HCT116 (cell line): Measurements from ENCODE around the gene CELF4. TPM values are rescaled to one million over a fixed set of nuclear protein-coding genes. Genes with fewer than 3 reads are reported as not detected.

Experiments used
- ATAC-seq: fragments of 200-7000 bp; cut with Tn5 transposase; 2 replicates; pipeline ENCODE4 v1.9.1; 2020; ENCODE audit warnings: mild to moderate bottlenecking, moderate library complexity
- BruUV-seq: library from RNA; stranded (reverse); fragments of 400-500 nt; replicated peaks from 2 replicates; lab custom pipeline; 2021; lab: Mats Ljungman, UMichigan
- CTCF ChIA-PET: fragments of 300-600 bp; sonication (Branson Sonifier 250); formaldehyde crosslinking; loops from one replicate; lab custom pipeline; 2021; ENCODE audit warnings: antibody characterized with exemption; lab: Charles Lee
- POLR2A ChIA-PET: fragments of 300-600, 350-600 bp; sonication (Branson Sonifier 250); formaldehyde crosslinking; loops from one replicate; lab custom pipeline; 2021; ENCODE audit warnings: antibody characterized with exemption; lab: Charles Lee
- RAD21 ChIA-PET, 2 experiments: fragments of 300-600 bp; sonication (Branson Sonifier 250); formaldehyde crosslinking; loops; one replicate each; lab custom pipeline; 2023; ENCODE audit warnings: low total read pairs in 2 of 2; ENCODE audit not compliant: uncharacterized antibody in 2 of 2, unreplicated experiment in 2 of 2, low non-redundant PET in 1 of 2; lab: Charles Lee
- DNase-seq: peaks from one replicate; pipeline ENCODE4 v3.0.0-alpha.2; 2010; ENCODE audit warnings: low read depth, low spot score
- H2AFZ ChIP-seq: fragments of 200-600 bp; shearing (Covaris generic), sonication (generic); 2 replicates; pipeline ENCODE4 v1.6.1; 2017; ENCODE audit warnings: low read depth, mixed run types, mixed read lengths, antibody characterized with exemption, low read length; ENCODE audit not compliant: poor library complexity, severe bottlenecking
- H3K27ac ChIP-seq: 2 replicates; pipeline ENCODE4 v1.5.1; 2012; ENCODE audit warnings: low read depth, low read length
- H3K27me3 ChIP-seq: fragments of 200-600 bp; sonication (generic); 2 replicates; pipeline ENCODE4 v1.6.1; 2016; ENCODE audit warnings: mixed run types, low read length, mixed read lengths; ENCODE audit not compliant: insufficient read depth
- H3K36me3 ChIP-seq, 2 experiments: fragments of 200-500 bp in 1 of 2; fragments of 200-600 bp in 1 of 2; sonication (Bioruptor generic) in 1 of 2; sonication (generic) in 1 of 2; 2 replicates each; pipeline versions ENCODE4 v1.5.1 to v1.6.1; 2014 to 2016; ENCODE audit warnings: low read length in 2 of 2, inconsistent platforms in 1 of 2, mixed read lengths in 1 of 2, mixed run types in 1 of 2; ENCODE audit not compliant: insufficient read depth in 2 of 2, control insufficient read depth in 1 of 2
- H3K4me1 ChIP-seq, 2 experiments: fragments of 200-600 bp in 1 of 2; sonication (generic) in 1 of 2; 2 replicates each; pipeline versions ENCODE4 v1.5.1 to v1.6.1; 2012 to 2017; ENCODE audit warnings: low read length in 2 of 2, inconsistent platforms in 1 of 2, mild to moderate bottlenecking in 1 of 2, mixed read lengths in 1 of 2, mixed run types in 1 of 2, moderate library complexity in 1 of 2; ENCODE audit not compliant: insufficient read depth in 2 of 2, control insufficient read depth in 1 of 2
- H3K4me2 ChIP-seq: fragments of 200-600 bp; sonication (generic); 2 replicates; pipeline ENCODE4 v1.6.1; 2017; ENCODE audit warnings: mixed run types, low read length, mixed read lengths
- H3K4me3 ChIP-seq, 2 experiments: fragments of 200-600 bp in 1 of 2; sonication (generic) in 1 of 2; replicated peaks in 1 of 2; 2 replicates each; pipeline ENCODE4 v1.5.1; 2011 to 2016; ENCODE audit warnings: low read length in 2 of 2, control low read depth in 1 of 2, low read depth in 1 of 2, mild to moderate bottlenecking in 1 of 2, mixed read lengths in 1 of 2, mixed run types in 1 of 2
- H3K79me2 ChIP-seq: fragments of 200-600 bp; sonication (generic); 2 replicates; pipeline ENCODE4 v1.6.1; 2017; ENCODE audit warnings: mild to moderate bottlenecking, mixed run types, low read length, moderate library complexity, mixed read lengths; ENCODE audit not compliant: insufficient read depth
- H3K9ac ChIP-seq: fragments of 200-600 bp; sonication (generic); 2 replicates; pipeline ENCODE4 v1.6.1; 2016; ENCODE audit warnings: low read length, mixed read lengths
- H3K9me2 ChIP-seq: fragments of 200-600 bp; sonication (generic), shearing (Covaris generic); 2 replicates; pipeline ENCODE4 v1.6.1; 2017; ENCODE audit warnings: mixed run types, mild to moderate bottlenecking, moderate library complexity; ENCODE audit not compliant: insufficient read depth
- H3K9me3 ChIP-seq, 2 experiments: fragments of 200-500 bp in 1 of 2; fragments of 200-600 bp in 1 of 2; sonication (Bioruptor generic) in 1 of 2; sonication (generic) in 1 of 2; 2 replicates each; pipeline ENCODE4 v1.6.1; 2014 to 2017; ENCODE audit warnings: low read length in 2 of 2, mixed read lengths in 2 of 2, inconsistent platforms in 1 of 2, low read depth in 1 of 2, mild to moderate bottlenecking in 1 of 2, mixed run types in 1 of 2, moderate library complexity in 1 of 2; ENCODE audit not compliant: control insufficient read depth in 1 of 2, insufficient read depth in 1 of 2
- H4K20me1 ChIP-seq: fragments of 200-600 bp; sonication (generic), shearing (Covaris generic); 2 replicates; pipeline ENCODE4 v1.6.1; 2017; ENCODE audit warnings: mixed run types, mild to moderate bottlenecking, moderate library complexity; ENCODE audit not compliant: insufficient read depth
- CEBPB ChIP-seq: IDR thresholded peaks from 2 replicates; pipeline ENCODE4 v1.6.1; 2012; ENCODE audit warnings: low read depth
- EZH2phosphoT487 ChIP-seq: fragments of 200-600 bp; IDR thresholded peaks from 2 replicates; pipeline ENCODE4 v1.6.1; 2018; ENCODE audit warnings: antibody characterized with exemption, borderline replicate concordance
- FOSL1 ChIP-seq: IDR thresholded peaks from 2 replicates; pipeline ENCODE4 v1.6.1; 2012; ENCODE audit warnings: low read depth
- JUND ChIP-seq: IDR thresholded peaks from 2 replicates; pipeline ENCODE4 v1.6.1; 2012
- RAD21 ChIP-seq: IDR thresholded peaks from 2 replicates; pipeline ENCODE4 v1.6.1; 2012; ENCODE audit warnings: low read depth, mild to moderate bottlenecking
- SIN3A ChIP-seq: IDR thresholded peaks from 2 replicates; pipeline ENCODE4 v1.6.1; 2012; ENCODE audit warnings: low read depth
- SP1 ChIP-seq: IDR thresholded peaks from 2 replicates; pipeline ENCODE4 v1.6.1; 2012; ENCODE audit warnings: low read depth
- SRF ChIP-seq: IDR thresholded peaks from 2 replicates; pipeline ENCODE4 v1.6.1; 2012; ENCODE audit warnings: low read depth
- TCF7L2 ChIP-seq: IDR thresholded peaks from 2 replicates; pipeline ENCODE4 v1.7.0; 2011; ENCODE audit warnings: borderline replicate concordance, inconsistent platforms; ENCODE audit not compliant: insufficient read depth, insufficient read length; ENCODE audit errors: extremely low read depth
- ZFX ChIP-seq: fragments of 450-650 bp; IDR thresholded peaks from 2 replicates; pipeline ENCODE4 v1.6.1; 2017
- ZNF274 ChIP-seq: fragments of 200-500 bp; sonication (Bioruptor generic); IDR thresholded peaks from 2 replicates; pipeline ENCODE4 v1.6.1; 2014; ENCODE audit warnings: mild to moderate bottlenecking, low read depth, low read length, inconsistent platforms
- intact Hi-C: fragments of 100-400 bp; cut with micrococcal nuclease; formaldehyde crosslinking; loops from 2 replicates; pipeline ENCODE4 v1.10.0; 2022
- total RNA-seq: library from RNA; stranded (reverse); gene quantifications from one replicate; pipeline ENCODE4 v1.2.1, GENCODE V29; 2021; ENCODE audit not compliant: unreplicated experiment
- TF ChIP-seq, protein P1 (sequence below): IDR thresholded peaks from 2 replicates; pipeline ENCODE4 v1.6.1; 2012; ENCODE audit warnings: low read depth
- TF ChIP-seq, protein P2 (sequence below): IDR thresholded peaks from 2 replicates; pipeline ENCODE4 v1.6.1; 2012

Gene CELF4
- total RNA-seq, 1 experiment from 2014 or later, result not detected

DNA sequence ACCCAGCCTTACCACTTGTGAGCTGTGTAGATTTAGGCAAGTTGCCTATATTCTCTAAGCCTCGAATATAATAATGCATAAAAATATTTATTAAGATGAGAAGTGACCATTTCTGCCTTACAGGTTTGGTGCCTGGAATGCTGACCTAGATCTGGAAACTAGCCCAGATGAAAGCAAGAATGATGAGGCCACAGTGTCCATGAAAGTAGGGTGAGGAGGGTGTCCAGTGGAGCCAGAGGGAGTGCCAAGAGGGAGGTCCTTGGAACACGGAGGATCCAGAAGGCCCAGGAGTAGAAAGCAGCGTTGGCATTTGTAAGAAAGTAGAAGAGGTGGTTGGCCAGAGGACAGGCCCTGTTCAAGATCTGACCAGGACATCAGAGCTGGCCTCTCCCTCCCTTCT is 334.3 kb downstream of the CELF4 start:
- ChIA-PET POLR2A (no interaction called here), CTCF (no interaction called here), RAD21 (no interaction called here)
- Histone ChIP-seq H3K36me3 (no peaks in the 10 kb centered on the region), H3K9me2 (no peaks in the 10 kb centered on the region), H3K27ac (no peak overlapping the region), H3K9me3 (no peaks in the 10 kb centered on the region), H3K79me2 (no peaks in the 10 kb centered on the region), H3K9ac (no peak overlapping the region), H3K4me2 (no peak overlapping the region), H4K20me1 (no peaks in the 10 kb centered on the region), H3K4me3 (no peak overlapping the region), H2AFZ (no peak overlapping the region), H3K27me3 (no peaks in the 10 kb centered on the region), H3K4me1 (no peaks in the 10 kb centered on the region)
- no peak for ATAC-seq
- BruUV-seq, result no TSS peak
- DNase-seq, result no peak
- no peak for TF ChIP-seq SRF
- TF ChIP-seq RAD21, result no peak
- intact Hi-C loops, result no loop called here

DNA sequence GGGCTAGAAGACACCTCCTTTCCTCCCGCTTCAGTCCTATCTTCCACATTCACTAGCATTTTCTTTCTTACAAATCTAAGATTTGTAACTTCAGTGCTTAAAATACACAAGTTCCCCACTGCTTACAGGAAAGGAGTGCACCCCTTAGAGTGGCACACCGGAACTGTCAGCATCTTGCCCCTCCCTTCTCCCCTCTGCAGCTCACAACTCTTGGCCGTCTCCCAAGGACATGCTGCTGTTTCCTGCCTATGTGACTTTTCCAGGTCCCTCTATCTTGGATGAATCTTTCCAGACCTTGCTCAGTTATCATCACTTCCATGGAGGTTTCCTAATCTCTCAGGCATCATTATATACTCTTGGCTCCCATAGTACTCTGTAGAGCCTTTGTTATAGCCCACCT is 334.8 kb downstream of the CELF4 start:
- Histone ChIP-seq H3K79me2 (no peaks in the 10 kb centered on the region), H3K9ac (no peak overlapping the region), H3K27me3 (no peaks in the 10 kb centered on the region)
- POLR2A ChIA-PET, result no interaction called here
- TF ChIP-seq RAD21, result no peak
- TF ChIP-seq ZNF274, result no peak
- TF ChIP-seq EZH2phosphoT487, result no peak
- TF ChIP-seq TCF7L2, result no peak
- TF ChIP-seq, protein P1, sequence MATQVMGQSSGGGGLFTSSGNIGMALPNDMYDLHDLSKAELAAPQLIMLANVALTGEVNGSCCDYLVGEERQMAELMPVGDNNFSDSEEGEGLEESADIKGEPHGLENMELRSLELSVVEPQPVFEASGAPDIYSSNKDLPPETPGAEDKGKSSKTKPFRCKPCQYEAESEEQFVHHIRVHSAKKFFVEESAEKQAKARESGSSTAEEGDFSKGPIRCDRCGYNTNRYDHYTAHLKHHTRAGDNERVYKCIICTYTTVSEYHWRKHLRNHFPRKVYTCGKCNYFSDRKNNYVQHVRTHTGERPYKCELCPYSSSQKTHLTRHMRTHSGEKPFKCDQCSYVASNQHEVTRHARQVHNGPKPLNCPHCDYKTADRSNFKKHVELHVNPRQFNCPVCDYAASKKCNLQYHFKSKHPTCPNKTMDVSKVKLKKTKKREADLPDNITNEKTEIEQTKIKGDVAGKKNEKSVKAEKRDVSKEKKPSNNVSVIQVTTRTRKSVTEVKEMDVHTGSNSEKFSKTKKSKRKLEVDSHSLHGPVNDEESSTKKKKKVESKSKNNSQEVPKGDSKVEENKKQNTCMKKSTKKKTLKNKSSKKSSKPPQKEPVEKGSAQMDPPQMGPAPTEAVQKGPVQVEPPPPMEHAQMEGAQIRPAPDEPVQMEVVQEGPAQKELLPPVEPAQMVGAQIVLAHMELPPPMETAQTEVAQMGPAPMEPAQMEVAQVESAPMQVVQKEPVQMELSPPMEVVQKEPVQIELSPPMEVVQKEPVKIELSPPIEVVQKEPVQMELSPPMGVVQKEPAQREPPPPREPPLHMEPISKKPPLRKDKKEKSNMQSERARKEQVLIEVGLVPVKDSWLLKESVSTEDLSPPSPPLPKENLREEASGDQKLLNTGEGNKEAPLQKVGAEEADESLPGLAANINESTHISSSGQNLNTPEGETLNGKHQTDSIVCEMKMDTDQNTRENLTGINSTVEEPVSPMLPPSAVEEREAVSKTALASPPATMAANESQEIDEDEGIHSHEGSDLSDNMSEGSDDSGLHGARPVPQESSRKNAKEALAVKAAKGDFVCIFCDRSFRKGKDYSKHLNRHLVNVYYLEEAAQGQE, result no peak
- no peak for TF ChIP-seq CEBPB
- TF ChIP-seq, protein P2, sequence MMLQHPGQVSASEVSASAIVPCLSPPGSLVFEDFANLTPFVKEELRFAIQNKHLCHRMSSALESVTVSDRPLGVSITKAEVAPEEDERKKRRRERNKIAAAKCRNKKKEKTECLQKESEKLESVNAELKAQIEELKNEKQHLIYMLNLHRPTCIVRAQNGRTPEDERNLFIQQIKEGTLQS, result no peak
- TF ChIP-seq JUND, result no peak
- no peak for TF ChIP-seq SP1
- no peak for TF ChIP-seq FOSL1
- no peak for TF ChIP-seq SRF
- no peak for TF ChIP-seq ZFX
- TF ChIP-seq SIN3A, result no peak
- TF ChIP-seq, all 23 proteins: peak for 0
- Histone ChIP-seq H3K9me3 (no peaks in the 10 kb centered on the region), H3K9me2 (no peaks in the 10 kb centered on the region), H3K36me3 (no peaks in the 10 kb centered on the region), H3K4me2 (no peak overlapping the region), H3K4me3 (no peak overlapping the region), H3K4me1 (no peaks in the 10 kb centered on the region), H3K27ac (no peak overlapping the region), H2AFZ (no peak overlapping the region), H4K20me1 (no peaks in the 10 kb centered on the region)
- ChIA-PET RAD21 (no interaction called here), CTCF (no interaction called here)
- no TSS peak for BruUV-seq
- DNase-seq, result no peak
- ATAC-seq, result no peak
- intact Hi-C loops, result no loop called here
